Measurements from ENCODE around the gene NACA.

DNA sequence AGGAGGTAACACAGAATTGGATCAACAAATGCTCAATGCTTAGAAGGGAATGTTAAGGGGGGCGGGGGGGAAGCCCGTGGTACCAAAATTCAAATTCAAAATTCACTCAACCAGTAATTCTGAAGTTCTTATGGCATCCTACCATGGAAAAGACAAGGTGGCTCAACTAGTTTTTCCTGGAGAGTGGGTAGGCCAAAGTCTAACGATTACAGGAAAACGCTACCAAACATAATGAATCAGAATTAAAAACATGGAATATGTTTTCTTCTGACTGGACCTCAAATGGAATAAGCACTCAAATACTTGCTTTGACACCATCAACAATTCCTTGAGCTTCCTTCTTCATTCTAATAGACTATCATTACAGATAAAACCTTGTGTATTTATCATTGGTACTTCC, 2.3 kb downstream of the NACA start:
- TF ChIP-seq, protein P1, sequence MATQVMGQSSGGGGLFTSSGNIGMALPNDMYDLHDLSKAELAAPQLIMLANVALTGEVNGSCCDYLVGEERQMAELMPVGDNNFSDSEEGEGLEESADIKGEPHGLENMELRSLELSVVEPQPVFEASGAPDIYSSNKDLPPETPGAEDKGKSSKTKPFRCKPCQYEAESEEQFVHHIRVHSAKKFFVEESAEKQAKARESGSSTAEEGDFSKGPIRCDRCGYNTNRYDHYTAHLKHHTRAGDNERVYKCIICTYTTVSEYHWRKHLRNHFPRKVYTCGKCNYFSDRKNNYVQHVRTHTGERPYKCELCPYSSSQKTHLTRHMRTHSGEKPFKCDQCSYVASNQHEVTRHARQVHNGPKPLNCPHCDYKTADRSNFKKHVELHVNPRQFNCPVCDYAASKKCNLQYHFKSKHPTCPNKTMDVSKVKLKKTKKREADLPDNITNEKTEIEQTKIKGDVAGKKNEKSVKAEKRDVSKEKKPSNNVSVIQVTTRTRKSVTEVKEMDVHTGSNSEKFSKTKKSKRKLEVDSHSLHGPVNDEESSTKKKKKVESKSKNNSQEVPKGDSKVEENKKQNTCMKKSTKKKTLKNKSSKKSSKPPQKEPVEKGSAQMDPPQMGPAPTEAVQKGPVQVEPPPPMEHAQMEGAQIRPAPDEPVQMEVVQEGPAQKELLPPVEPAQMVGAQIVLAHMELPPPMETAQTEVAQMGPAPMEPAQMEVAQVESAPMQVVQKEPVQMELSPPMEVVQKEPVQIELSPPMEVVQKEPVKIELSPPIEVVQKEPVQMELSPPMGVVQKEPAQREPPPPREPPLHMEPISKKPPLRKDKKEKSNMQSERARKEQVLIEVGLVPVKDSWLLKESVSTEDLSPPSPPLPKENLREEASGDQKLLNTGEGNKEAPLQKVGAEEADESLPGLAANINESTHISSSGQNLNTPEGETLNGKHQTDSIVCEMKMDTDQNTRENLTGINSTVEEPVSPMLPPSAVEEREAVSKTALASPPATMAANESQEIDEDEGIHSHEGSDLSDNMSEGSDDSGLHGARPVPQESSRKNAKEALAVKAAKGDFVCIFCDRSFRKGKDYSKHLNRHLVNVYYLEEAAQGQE (IDR thresholded peaks at IDR 0.05; ENCODE audit: low read depth), result no peak
- TF ChIP-seq RAD21 (IDR thresholded peaks at IDR 0.05; ENCODE audit: low read depth) (no peak), EZH2phosphoT487 (IDR thresholded peaks at IDR 0.05; ENCODE audit: borderline replicate concordance) (no peak), EGR1 (IDR thresholded peaks at IDR 0.05; ENCODE audit: low read depth) (no peak), ZNF274 (IDR thresholded peaks at IDR 0.05; ENCODE audit: low read depth, low read length) (no peak), POLR2AphosphoS5 (IDR thresholded peaks at IDR 0.05; ENCODE audit: low read depth, low read length) (0 out of 2 replicates have a peak, but pooled peaks have one; percentile 12), TCF7L2 (IDR thresholded peaks at IDR 0.05; ENCODE audit: borderline replicate concordance, extremely low read depth, insufficient read depth, insufficient read length) (no peak), SRF (IDR thresholded peaks at IDR 0.05; ENCODE audit: low read depth) (no peak), CEBPB (IDR thresholded peaks at IDR 0.05; ENCODE audit: low read depth) (no peak)
- TF ChIP-seq, protein P2, sequence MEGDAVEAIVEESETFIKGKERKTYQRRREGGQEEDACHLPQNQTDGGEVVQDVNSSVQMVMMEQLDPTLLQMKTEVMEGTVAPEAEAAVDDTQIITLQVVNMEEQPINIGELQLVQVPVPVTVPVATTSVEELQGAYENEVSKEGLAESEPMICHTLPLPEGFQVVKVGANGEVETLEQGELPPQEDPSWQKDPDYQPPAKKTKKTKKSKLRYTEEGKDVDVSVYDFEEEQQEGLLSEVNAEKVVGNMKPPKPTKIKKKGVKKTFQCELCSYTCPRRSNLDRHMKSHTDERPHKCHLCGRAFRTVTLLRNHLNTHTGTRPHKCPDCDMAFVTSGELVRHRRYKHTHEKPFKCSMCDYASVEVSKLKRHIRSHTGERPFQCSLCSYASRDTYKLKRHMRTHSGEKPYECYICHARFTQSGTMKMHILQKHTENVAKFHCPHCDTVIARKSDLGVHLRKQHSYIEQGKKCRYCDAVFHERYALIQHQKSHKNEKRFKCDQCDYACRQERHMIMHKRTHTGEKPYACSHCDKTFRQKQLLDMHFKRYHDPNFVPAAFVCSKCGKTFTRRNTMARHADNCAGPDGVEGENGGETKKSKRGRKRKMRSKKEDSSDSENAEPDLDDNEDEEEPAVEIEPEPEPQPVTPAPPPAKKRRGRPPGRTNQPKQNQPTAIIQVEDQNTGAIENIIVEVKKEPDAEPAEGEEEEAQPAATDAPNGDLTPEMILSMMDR (IDR thresholded peaks at IDR 0.05 in 2 of 3, conservative IDR thresholded peaks at IDR 0.05 in 1 of 3; ENCODE audit: borderline replicate concordance in 1 of 3, insufficient read depth in 1 of 3, low read depth in 2 of 3, low read length in 2 of 3), result no peak

Data from HCT116 (cell line).